ENCODE data around the gene RHOB.
"Not testable (repeated sequence)": the region's sequence is repeated elsewhere in the genome, so short reads cannot be mapped to it uniquely, and the experiment has no call there.

RHOB gene

GRCh38 chr2:20422402-20423271 is 24.2 kb upstream of the RHOB start:
- peak; percentile 39 for DNase-seq (ENCODE audit: low read depth, low spot score)

DNA sequence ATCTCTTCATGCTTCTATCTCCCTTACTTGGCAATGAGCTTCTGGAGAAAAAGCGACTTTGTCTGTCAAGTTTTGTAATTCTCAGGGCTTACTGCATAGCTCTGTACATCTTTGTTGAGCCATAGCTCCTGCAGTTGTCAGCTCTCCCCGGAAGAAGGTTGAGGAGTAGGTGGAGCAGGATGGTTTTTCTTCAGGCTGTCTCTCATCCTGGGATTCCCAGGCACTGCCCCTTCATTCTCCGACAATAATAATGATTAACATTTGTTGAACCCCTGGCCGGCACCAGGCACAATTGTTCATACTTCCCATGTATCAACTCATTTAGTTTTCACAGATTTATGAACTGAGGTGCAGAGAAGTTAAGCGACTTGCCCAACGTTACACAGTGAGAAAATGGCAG is 23.5 kb upstream of the RHOB start:
- no peak for DNase-seq (ENCODE audit: low read depth, low spot score)

GRCh38 chr2:20423847-20424246 is 23.0 kb upstream of the RHOB start:
- no peak for DNase-seq (ENCODE audit: low read depth, low spot score)

DNA sequence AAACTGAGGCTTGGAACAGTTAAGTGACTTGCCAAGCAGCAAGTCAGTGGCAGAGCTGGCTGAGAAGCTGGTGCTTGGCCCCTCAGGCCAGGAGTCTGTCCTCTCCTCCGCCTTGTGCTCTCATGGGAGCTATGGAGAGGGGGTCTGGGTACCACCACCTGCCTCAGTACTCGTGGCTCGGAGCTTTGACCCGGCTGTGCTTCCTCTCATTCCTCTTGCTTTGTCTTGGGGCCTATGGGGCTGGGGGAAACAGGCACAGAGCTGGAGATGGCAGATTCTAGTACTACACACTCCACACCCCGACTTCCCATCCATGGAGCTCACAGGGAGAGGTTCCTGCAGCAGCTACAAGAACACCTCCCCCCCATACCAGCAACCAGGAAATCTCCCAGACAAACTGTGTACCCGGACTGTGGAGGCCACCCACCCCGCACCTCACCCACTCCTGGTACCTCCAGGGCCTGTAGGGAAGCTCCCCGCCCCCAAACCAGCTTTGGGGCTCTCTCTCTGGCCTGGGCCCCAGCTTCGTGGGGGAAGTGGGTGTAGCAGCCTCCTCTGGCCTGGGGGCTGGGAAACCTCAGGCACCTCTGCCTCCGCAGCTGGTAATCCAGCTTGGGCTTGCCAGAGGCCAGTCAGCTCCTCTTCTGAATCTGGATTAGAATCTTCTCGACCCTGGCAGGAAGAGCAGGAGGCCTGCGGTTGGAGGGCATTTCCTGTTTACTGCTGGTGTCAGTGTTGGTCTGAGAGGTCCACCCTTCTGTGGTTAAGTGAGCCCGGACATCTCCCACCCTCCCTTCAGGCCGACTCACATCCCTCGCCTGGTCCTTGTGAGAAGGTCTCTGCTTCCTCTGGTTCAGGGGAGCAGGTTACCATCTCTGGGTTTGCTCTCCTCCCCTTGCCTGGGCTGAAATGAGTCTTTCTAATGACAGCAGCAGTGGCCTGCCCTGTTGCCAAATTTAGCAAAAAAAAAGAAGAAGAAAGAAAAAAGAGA is 22.3 kb upstream of the RHOB start:
- no peak for DNase-seq (ENCODE audit: low read depth, low spot score)

- no peak for DNase-seq (ENCODE audit: low read depth, low spot score)
Observed at GRCh38 chr2:20425371-20425881, 21.4 kb upstream of the RHOB start.

- DNase-seq (ENCODE audit: low read depth, low spot score): no peak
Observed at GRCh38 chr2:20425884-20426283, 21.0 kb upstream of the RHOB start.

GRCh38 chr2:20427931-20428526 is 18.8 kb upstream of the RHOB start:
- DNase-seq (ENCODE audit: low read depth, low spot score): no peak

- DNase-seq (ENCODE audit: low read depth, low spot score): no peak
Observed at GRCh38 chr2:20428717-20429490, 18.0 kb upstream of the RHOB start.

- no peak for DNase-seq (ENCODE audit: low read depth, low spot score)
Observed at GRCh38 chr2:20429528-20429927, 17.3 kb upstream of the RHOB start.

DNA sequence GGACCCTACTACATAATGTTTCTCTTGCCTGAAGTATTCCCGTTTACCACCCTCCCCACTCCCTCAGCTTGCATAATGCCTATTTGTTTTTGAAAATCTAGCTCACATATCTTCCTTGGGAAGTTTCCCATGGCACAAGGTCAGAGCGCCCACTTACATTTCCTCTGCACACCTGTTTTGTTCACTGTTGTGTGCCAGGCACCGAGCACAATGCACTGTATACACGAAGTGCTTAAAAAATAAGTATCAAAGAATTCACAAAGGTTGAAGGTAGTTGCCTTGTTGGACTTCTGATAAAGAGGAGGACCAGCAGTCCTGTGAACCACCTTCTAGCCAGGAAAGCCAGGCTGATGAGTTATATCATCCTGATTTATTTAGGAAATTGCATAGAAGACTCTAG is 16.8 kb upstream of the RHOB start:
- DNase-seq (ENCODE audit: low read depth, low spot score): no peak

- DNase-seq (ENCODE audit: low read depth, low spot score): no peak
Observed at GRCh38 chr2:20430461-20431300, 16.2 kb upstream of the RHOB start.

- no peak for DNase-seq (ENCODE audit: low read depth, low spot score)
Observed at GRCh38 chr2:20431301-20431698, 15.6 kb upstream of the RHOB start.

DNA sequence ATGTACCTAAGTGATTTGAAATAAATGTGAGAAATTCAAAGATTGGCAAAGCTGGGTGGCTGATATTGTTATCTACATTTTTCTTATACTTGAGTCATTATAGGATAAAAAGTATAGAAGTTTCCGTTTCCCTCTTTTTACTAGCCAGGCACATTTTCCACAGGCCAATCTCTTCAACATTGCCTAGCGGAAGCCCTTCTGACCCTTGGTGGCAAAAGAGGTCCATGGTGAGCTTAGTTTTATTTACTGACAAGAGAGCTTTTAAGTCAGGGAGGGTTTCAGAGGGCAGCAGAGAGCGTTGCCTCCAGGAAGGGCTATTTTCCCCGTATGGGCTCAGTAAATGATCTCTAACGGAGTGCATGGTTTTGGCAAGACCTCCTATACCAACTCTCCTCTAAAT is 15.1 kb upstream of the RHOB start:
- no peak for DNase-seq (ENCODE audit: low read depth, low spot score)

DNA sequence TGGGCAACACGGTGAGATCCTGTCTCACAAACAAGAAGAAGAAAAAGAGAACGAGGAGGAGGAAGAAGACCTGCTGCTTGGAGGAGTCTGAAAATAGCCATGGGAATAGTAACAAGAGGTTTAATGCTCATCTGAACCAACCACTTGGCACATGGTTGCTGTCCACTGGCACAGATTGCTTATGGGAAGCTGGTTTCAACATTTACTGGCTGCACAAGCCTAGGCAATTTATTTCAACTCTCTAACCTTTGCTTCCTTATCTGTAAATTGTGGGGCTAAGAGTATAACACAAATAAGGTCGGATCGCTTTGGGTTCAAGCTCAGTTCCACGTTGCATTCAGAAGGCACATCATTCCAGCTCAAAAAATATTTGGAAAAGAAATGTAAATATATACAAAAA is 14.2 kb upstream of the RHOB start:
- no peak for DNase-seq (ENCODE audit: low read depth, low spot score)

GRCh38 chr2:20433249-20433648 is 13.6 kb upstream of the RHOB start:
- no peak for DNase-seq (ENCODE audit: low read depth, low spot score)

DNA sequence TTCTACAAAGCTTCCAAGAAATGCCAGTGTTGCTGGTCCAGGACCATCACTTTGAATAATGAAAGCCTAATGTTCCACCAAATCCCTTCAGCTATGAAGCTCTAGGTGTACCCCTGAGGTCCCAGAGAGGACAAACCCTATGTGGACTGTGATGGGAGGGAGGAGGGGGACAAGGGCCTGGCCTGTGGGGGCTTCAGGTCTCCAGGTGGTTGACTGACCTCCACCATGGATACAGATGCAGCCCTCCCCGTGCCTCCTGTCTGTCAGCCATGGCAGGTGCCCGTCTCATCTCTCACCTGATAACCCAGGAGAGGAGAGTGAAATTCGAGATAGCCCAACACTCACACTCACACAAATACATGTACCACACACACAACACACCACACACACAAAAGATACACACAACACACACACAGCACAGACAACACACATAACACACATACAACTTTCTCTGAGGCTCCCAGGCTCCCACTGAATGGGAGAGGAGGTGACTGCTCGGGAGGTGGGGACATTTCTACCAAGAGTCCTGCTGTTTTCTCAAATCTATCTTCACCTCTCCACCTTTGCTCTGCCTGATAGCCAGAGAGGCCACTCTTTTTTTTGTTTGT is 12.8 kb upstream of the RHOB start:
- DNase-seq (ENCODE audit: low read depth, low spot score): no peak

- no peak for DNase-seq (ENCODE audit: low read depth, low spot score)
Observed at GRCh38 chr2:20434588-20435294, 12.1 kb upstream of the RHOB start.

DNA sequence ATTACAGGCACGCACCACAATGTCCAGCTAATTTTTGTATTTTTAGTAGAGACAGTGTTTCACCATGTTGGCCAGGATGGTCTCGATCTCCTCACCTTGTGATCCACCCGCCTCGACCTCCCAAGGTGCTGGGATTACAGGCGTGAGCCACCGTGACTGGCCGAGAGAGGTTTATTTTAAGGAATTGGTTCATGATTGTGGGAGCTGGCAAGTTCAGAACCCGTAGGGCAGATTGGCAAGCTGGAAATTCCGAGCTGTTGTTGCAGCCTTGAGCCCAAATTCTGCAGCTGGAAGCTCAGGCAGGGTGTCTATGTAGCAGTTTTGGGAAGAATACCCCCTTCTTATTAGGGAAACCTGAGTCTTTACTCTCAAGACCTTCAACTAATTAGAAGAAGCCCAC is 11.4 kb upstream of the RHOB start:
- not testable (repeated sequence) for DNase-seq (ENCODE audit: low read depth, low spot score)
